ENCODE results near the gene SIGMAR1.

Gene SIGMAR1

GRCh38 chr9:34637356-34638137 lies at the start of gene SIGMAR1:
SIGMAR1 (minus strand) TSS chr9:34637787; CDS start chr9:34637697, 90 bp downstream.
- DNase-seq = peak; percentile 92 to 99 (median 96)
- intact Hi-C loops (cut with DNase I) = no loop called here

- intact Hi-C loops (cut with DNase I) = no loop called here
- DNase-seq = no peak
Observed at GRCh38 chr9:34686732-34687131, 49.1 kb upstream of the SIGMAR1 start.

DNA sequence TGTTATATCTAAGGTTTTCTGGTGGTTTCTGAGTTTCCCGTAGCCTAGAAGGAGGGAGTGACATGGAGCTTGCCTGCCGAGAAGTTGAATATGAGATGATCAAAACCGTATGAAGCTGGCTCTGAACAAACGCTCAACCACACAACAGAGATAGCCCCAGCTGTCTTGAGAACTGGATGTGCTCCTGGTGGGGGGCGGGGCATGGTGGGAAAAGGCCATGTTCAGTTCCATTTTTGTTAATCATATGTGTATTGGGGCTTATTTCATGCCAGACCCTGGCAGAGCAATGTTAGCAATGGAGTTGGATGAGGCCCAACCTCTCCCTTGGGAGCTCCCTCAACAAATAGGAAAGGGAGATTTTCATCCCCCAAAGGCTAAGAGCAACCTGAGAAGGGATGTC lies 48.6 kb upstream of the SIGMAR1 start:
- intact Hi-C loops (cut with DNase I) = no loop called here

GRCh38 chr9:34685591-34685990 lies 48.0 kb upstream of the SIGMAR1 start:
- no peak for DNase-seq
- intact Hi-C loops (cut with DNase I) = no loop called here

More for the DNA sequence above, 48.6 kb upstream of the SIGMAR1 start:
- no peak for DNase-seq

GRCh38 chr9:34684816-34685215 lies 47.2 kb upstream of the SIGMAR1 start:
- intact Hi-C loops (cut with DNase I) = no loop called here
- peak in 1 of 10 donors; percentile 33 for DNase-seq

GRCh38 chr9:34684145-34684544 lies 46.6 kb upstream of the SIGMAR1 start:
- DNase-seq = no peak
- intact Hi-C loops (cut with DNase I) = no loop called here

- no peak for DNase-seq
- intact Hi-C loops (cut with DNase I) = no loop called here
Observed at GRCh38 chr9:34675869-34676268, 38.3 kb upstream of the SIGMAR1 start.

DNA sequence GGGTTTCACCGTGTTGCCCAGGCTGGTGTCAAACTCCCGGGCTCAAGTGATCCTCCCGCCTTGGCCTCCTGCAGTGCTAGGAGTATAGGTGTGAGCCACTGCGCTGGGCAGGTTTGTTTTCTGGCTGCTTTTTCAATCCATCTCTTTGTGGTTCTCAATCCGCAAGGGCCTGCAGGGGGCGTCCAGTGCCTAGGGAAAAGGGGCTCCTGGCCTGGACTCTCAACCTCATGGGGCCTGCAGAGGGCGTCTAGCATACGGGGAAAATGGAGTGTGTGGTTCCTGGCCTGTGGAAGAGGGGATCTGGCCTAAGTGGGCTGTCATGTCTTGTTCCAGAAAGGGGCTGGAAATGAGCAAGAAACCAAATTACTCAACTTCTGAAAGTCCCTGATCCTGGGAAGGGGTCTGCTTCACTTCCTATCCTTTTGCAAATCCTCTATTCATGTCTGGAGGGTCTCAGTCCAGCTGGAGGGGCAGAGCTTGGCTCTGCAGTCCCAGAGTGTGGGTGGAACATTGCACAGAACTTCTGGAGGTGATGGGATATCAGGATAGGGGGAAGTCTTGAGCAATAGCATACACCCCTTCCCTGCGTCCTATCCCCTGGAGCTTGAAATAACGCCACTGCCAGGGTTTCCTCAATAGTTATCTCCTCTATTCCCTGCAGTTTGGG lies 37.6 kb upstream of the SIGMAR1 start:
- peak in 7 of 10 donors; percentile 35 to 92 (median 48) for DNase-seq
- intact Hi-C loops (cut with DNase I) = no loop called here

DNA sequence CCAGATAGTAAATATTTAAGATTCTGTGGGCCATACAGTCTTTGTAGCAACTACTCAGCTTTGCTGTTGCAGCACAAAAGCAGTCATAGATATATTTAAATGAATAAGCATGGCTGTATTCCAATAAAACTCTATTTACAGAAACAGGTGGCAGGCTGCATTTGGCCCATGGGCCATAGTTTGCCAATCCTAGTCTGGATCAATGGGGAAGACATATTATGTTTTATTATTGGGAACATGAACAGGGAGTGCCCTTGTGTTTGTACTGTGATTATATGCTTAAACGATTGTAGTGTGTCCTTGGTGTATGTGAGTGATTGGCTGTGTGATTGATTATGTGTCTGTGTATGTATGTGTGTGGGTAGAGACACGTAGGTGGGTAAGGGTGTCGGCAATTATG lies 36.9 kb upstream of the SIGMAR1 start:
- intact Hi-C loops (cut with DNase I) = no loop called here
- DNase-seq = no peak

GRCh38 chr9:34671307-34671706 lies 33.7 kb upstream of the SIGMAR1 start:
- intact Hi-C loops (cut with DNase I) = no loop called here
- peak in 1 of 10 donors; percentile 9 for DNase-seq

DNA sequence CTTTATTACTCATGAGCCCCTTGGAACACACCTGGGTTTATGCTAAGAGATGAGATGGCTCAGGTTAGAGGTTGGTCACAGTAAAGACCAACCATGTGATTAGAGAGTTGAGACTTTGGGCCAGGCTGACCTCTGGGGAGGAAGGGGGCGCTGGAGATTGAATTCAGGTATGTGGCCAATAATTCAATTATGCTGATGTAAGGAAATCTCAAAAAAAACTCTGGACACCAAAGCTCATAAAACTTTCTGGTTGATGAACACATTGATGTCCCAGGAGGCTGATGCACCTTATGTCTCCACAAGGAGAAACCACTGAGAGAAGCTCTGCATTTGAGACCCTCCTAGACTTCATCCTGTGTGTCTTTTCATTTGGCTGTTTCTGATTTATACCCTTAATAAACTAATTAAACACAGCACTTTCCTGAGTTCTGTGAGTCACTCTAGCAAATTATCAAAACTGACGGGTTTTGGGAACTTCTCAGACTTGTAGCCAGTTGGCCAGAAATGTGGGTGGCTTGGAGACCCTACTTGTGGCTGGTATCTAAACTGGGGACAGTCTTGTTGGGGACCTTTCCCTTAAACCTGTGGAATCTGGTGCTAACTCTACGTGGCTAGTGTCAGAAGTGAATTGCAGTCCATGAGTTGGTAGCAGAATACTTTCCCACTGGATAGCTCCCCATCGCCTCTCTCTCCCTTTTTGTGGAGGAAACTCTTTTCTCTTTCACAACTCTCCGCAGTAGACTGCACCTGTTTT lies 32.4 kb upstream of the SIGMAR1 start:
- peak in 1 of 10 donors; percentile 22 for DNase-seq
- intact Hi-C loops (cut with DNase I) = no loop called here

DNA sequence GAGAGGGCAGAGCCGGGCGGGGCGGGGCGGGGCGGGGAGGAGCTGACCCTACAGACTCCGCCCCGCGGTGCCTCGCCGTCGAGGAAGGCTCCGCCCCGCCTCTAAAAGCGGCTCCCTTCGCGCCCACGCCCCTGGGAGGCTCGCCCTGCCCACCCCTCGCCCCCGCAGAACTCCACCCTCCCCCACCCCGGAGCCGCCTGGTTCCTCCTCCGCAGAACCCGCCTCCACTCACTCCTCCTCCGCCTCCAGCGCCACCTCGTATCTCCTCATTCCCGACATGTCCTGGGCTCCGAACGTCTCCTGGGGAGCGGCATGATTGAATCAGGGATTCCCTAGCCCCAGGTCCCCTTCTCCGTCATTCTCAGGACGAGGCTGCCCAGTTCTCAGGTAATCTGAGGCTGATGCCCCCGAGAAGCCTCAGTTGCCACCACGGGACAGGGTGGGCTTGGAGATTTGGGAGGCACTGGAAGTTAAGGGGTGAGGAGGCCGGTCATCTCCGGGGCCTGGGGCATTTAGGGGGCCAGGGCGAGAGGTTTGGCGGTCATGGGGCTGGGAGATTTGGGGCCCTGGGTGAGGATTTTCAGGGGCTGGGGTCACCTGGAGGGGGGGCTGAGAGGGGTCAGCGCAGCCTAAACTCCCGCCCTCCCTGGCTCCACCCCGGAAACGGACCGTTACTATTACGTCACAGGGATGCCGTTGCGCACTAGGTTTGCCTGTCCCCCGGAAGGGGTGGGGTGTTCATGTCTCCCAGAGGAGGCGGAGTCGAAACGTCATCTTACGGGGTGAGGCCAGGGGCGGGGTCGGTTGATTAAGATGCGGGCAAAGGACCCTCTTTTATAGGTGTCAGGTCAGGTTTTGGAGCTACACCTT lies 28.0 kb upstream of the SIGMAR1 start:
- peak; percentile 90 to 99 (median 96) for DNase-seq
- intact Hi-C loops (cut with DNase I) = loop anchor here (2.0 kb wide), 1 partner anchor 37 kb away; no protein-coding TSS in a partner anchor

GRCh38 chr9:34665067-34665380 lies 27.4 kb upstream of the SIGMAR1 start:
- peak in 1 of 10 donors; percentile 88 for DNase-seq
- intact Hi-C loops (cut with DNase I) = loop anchor here (2.0 kb wide), 1 partner anchor 38 kb away; no protein-coding TSS in a partner anchor

DNA sequence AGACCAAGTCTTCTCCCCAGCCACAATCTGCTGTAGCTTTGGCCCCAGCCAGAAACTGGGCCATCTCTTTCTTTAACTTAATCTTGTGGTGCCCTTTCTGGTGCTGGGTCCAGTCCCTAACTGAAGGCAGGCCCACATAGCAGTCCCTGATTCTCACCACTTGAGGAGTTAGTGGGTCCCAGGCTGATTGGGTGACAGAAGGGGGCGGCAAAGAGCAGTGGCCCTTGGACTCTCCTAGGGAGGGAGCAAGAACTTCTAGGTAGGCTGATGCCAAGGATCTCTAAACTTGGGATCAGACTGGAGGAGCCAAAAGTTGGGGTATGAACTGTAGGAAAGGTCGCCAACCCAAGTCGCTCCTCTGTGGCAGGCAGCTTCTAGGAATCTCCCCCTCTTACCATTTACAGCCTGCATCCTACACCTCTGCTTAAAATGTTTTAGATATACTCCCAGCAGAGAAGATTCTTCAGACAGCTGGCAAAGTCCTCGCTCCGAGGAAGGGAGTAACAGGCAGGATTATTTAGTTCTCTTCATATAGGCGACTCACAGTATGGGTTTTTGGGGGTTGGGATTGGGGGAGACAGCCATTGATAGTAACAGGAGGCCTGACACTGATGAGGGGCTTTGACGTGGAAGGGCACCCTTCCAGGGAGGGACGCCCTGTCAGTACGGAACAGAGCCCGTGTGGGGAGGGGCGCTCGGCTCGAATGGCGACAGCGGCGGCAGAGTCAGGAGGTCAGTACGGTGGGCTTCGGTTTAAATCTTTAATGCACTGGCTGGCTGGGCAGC lies 26.9 kb upstream of the SIGMAR1 start:
- peak; percentile 46 to 95 (median 76) for DNase-seq
- intact Hi-C loops (cut with DNase I) = loop anchor here (2.0 kb wide), 1 partner anchor 38 kb away; no protein-coding TSS in a partner anchor

GRCh38 chr9:34663303-34663605 lies 25.7 kb upstream of the SIGMAR1 start:
- intact Hi-C loops (cut with DNase I) = no loop called here
- DNase-seq = no peak

DNA sequence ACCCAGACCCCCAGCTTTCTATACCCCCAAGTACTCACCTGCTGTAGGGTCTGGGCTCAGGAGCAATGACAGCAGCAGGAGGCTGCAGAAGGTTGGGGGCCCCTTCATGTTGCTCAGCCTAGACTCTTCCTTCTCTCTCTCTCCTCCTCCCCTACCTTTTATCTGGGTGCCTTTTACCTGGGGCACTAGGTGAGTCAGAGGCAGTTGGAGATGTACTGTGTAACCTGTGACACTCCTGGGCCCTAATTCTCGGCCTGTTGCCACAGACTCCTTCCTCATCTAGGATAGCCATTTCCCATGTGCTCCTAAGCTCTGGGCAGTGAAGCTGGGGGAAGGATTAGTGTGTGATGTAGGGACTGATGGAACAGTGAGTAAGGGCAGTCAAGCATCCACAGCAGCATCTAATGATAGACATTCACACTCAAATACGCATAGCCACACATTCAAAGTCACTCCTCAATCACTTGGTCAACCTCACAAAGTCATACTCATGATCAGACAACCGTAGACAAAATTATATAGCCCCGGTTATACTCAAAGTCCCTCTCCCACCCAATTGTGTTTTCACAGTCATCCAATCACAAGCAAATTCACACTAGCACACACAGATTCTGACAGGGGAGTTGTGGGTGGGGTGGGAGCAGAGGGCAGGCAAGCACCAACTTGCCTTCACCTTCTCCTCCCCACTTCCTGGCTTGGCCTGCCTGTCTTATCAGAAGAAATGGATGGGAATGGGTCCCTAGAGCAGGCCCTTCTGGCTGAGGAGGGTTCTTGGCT lies 25.1 kb upstream of the SIGMAR1 start, which contains the start of gene CCL27:
CCL27 (minus strand) TSS at position 132 of the 777 bp plus-strand sequence; CDS start at position 108, 24 bp downstream.
- intact Hi-C loops (cut with DNase I) = no loop called here
- DNase-seq = peak in 1 of 10 donors; percentile 16

DNA sequence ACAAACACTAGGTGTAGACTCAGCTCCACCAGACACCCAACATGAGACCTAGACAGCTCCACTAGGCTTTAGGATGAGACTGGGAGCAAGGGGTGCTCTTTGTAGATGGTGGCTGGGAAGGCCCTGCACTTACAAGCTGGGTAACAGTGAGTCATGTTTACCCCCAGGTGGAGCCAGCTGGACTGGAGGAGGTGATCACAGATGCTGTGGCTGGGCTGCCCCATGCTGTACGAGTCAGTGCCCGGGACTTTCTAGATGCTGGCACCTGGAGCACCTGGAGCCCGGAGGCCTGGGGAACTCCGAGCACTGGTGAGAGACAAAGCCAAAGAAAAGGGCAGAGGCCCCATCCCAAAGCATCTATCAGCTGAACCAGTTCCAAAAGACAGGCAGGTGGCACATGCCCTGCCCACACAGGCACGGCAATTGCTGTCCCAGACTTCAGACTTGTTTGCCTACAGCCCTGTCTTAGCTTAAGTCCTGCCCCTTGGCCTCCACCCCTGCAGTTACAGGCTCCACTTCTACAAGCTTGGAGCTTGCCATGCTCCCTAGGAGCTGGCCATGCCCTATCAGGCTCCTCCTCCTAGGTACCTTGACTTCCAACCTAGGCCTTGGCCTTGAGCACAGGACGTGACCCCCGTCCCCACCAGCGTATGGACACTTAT lies 22.1 kb upstream of the SIGMAR1 start:
- intact Hi-C loops (cut with DNase I) = no loop called here
- DNase-seq = peak in 1 of 10 donors; percentile 62

DNA sequence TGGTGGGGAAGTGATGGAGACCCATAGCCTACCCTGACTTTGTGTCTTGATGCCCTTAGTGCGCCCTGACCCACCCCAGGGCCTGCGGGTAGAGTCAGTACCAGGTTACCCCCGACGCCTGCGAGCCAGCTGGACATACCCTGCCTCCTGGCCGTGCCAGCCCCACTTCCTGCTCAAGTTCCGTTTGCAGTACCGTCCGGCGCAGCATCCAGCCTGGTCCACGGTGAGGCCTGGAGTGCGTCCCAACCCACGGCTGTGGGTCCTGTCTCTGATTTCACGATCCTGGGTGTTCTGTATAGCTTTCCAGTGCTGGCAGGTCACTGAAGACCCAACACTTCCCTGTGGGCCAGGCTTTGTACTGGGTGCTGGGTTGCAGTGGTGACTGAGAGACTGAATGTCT lies 20.9 kb upstream of the SIGMAR1 start:
- intact Hi-C loops (cut with DNase I) = no loop called here
- DNase-seq = peak in 1 of 10 donors; percentile 61

Measured in posterior cingulate gyrus (tissue), 11 donors.